GM18507 (cell line): ENCODE results near the gene CGGBP1.
"Not testable (repeated sequence)": the region's sequence is repeated elsewhere in the genome, so short reads cannot be mapped to it uniquely, and the experiment has no call there.

Experiments used
- DNase-seq: peaks from one replicate; pipeline ENCODE4 v3.0.0; 2011; ENCODE audit warnings: low read depth; ENCODE audit not compliant: insufficient read length; ENCODE audit errors: extremely low spot score
- FAIRE-seq: peaks from 2 replicates; lab custom pipeline; 2011; peaks lifted over from hg19 to GRCh38; lab: Jason Lieb, UNC

The CGGBP1 gene

DNA sequence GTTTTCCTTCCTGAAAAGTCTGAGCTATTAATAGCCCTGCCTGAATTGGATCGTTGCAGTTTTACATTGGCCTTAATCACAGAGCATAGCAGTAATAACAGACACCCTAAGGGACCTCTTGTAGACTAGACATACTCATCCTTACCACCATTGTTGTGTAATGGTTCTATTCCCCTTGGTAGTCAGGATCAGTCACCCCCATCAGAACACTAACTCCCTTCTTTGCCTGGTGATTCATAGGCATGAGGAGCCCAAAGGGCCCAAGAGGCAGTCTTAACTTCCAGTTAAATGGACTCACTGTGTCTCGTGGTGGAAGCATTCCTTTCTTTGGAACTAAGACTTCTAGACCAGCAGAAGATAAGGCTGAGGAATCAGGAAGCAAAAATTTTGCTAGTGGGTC, 20.2 kb downstream of the CGGBP1 start:
- FAIRE-seq (no peak), DNase-seq (no peak)

DNA sequence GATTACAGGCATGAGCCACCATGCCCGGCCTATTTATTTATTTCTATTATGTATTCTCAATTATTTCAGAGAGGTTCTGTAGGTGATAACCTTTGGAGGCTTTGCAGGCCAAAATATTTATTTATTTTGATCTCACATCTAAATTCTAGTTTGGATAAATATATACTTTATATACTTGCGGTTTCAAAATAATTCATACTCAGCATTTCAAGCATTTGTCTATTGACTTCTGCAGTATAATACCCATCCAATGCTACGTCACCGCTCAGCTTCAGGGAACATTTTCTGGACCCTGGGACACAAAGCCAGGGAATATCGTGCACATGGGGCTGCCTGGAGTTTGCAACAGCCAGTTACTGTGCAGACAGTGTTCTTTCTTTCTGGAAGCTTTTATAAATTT, 22.6 kb downstream of the CGGBP1 start:
- DNase-seq (no peak), FAIRE-seq (no peak)

DNA sequence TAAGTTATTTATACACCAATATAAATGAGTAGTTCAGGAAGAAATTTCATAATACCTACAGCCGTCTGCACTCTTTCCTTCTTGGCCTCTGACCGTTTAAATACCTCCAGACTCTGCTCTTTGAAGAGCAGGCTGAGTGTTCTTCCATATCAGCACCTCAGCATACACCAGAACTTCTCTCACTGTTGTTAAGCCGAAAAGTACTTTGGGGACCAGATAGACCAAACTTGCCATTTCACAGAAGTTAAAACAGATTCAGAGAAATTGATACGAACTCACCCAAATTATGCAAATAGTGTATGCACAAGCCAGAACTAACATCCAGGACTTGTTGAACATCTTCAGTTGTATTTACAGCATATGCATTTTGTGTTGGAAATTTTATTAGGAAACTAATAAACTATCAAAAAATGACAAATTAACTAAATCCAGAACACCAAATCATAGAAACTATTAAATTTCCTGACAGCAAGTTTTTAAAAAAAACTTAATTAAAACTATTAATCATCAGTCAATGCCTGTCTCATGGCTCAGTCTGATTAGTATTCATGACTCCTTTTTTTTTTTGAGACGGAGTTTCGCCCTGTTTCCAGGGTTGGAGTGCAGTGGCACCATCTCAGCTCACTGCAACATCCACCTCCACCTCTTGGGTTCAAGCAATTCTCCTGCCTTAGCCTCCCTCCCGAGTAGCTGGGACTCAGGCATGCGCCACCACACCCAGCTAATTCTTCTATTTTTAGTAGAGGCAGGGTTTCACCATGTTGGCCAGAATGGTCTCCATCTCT, 24.1 kb downstream of the CGGBP1 start:
- DNase-seq (no peak), FAIRE-seq (no peak)

DNA sequence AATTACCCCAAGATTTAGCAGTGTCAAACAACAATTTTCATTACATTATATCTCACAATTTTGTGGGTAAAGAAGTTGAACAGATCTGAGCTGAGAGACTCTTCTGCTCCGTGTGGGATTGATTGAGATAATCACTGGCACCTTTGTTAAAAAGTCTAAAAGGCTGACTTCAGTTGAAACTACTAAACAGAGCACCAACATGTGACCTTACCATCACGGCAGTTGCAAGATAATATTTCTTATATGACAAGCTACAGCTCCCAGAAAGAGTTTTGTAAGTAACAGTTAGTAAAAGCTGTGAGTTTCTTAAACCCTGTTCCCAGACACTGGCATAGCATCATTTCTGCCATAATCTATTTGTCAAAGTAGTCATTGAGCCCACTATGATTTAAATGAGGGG, 25.0 kb downstream of the CGGBP1 start:
- DNase-seq (no peak), FAIRE-seq (no peak)

DNA sequence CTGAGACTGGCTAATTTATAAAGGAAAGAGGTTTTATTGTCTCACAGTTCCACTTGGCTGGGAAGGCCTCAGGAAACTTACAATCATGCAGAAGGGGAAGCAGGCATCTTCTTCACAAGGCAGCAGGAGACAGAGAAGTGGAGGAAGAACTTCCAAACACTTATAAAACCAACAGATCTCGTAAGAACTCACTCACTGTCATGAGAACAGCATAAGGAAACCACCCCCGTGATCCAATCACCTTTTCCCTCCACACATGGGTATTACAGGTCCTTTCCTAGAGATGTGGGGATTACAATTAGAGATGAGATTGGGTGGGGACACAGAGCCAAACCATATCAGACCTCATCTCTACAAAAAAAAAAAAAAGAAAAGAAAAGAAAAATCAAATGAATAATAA, 25.7 kb downstream of the CGGBP1 start:
- DNase-seq (no peak), FAIRE-seq (no peak)

DNA sequence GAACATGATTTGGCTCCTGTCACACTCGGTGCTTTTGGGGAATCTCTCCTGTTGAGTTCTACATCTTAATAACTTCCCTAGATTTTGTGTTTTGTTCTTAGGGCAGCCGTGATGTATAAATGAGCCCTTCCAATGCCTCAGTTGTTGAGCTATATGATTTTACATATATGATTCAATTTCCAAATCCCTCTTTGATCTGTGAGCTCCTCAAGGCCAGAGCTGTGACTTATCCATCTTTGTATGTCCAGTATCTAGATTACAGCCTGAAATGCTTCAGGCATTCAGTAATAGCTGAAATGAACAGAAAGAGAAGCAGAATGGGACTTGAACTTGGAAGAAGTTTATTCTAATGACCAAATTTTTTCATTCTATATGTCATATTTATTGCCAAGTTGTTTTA, 26.6 kb downstream of the CGGBP1 start:
- DNase-seq (no peak), FAIRE-seq (peak; percentile 36)

DNA sequence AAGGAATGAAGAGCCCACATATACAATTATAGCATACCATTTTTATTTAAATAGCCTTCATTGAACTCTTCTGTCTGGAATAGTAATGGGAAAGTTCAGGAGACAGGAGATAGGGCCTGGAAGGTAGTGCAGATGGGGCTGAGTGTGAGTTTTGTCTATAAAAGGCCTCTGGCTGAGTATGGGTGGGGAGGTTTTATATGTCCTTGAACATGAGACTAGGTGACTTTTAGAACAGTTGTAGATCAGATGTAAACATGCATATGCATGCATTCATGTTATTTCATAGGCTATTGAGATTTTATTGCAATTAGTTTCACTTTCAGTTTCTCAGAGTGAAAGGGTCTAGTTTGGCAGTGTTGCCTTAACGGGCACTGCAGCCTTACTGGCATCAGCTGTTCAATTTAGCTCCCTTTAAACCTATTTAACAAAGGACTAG, 27.1 kb downstream of the CGGBP1 start:
- DNase-seq (peak; percentile 3), FAIRE-seq (peak; percentile 86)

DNA sequence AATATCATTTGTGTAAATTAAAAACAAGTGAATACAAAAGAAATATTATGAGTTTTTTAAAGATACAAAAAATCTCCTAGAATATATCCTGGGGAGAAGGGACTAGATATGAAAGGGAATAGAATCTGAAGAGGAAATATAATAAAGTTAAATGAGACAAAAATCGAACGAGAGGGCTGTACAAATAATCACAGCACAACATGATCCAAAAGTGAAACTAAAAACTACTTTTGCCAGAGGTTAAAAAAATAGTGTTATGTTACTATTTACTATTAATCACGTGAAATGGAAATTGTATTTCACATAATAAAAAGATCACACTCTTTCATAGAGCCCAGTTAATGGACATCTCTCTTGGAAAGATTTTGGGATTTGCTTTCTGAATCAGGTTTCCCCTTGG, 28.6 kb downstream of the CGGBP1 start:
- FAIRE-seq (no peak), DNase-seq (no peak)

DNA sequence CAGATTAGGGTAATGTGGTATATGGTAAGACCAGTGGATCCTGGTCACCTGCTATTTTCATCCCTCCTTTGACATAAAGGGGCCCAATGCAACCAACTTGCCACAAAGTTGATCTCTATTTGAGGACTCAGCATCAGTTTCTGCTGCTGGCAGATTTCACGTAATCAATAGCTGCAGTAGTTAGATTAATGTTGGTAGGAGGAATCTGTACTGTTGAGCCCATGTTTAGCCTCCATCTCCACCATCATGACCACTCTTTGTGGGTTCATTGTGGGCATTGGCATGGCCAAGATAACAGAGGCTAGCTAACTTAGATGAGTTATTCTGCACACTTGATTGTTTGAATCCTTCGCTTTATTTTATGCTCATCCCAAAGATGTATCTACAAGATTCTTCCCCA, 29.9 kb downstream of the CGGBP1 start:
- no peak for DNase-seq
- no peak for FAIRE-seq

DNA sequence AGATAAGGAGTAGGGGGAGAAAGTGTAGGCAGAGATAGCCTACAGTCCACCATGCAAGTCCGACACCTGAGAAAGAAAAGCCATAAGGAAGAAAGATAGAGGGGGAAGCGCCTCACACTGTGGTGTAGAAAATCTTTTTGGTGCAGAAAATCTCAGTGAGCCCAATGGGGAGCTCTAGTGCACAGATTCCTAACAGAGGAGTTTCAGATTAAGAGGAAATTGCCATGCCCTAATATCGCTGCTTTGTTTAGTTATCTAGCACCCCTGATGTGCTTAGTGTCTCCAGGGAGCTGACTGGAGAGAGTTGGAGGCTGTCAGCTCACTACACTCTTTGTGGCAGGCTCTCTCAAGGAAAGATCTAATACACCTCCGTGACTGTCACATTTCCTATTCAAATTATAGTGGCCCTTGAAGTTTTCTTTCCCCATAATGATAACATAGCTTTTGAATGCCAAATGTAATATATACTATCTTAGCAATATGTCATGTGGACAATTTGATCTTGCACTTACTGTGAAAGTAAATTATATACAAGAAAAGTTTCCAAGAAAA, 33.7 kb downstream of the CGGBP1 start:
- FAIRE-seq = no peak
- no peak for DNase-seq

DNA sequence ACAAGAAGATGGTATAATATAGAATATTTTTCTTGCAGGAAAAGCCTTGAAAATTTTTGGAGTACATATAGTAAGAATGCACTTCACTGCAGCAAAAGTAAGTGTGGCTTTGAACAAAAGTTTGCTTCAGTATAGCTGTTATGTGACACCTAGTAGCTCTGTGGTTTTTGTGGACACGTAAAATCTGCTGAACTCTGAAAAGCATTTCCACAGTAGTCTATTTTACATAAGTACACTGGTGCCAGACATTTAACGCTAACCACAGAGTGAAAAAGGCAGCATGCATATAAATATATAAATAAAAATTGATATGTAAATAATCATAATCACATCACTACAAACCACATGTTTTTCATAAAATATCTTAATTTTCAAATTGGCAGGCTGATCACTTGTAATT, 39.8 kb downstream of the CGGBP1 start:
- no peak for FAIRE-seq

DNA sequence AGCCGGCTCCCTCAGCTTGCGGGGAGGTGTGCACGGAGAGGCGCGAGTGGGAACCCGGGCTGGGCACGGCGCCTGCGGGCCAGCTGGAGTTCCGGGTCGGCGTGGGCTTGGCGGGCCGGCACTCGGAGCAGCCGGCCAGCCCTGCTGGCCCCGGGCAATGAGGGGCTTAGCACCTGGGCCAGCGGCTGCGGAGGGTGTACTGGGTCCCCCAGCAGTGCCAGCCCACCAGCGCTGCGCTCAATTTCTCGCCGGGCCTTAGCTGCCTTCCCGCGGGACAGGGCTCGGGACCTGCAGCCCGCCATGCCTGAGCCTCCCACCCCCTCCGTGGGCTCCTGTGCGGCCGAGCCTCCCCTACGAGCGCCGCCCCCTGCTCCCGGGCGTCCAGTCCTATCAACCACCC, 43.1 kb downstream of the CGGBP1 start:
- not testable (repeated sequence) for DNase-seq, FAIRE-seq

More for the DNA sequence above, 39.8 kb downstream of the CGGBP1 start:
- no peak for DNase-seq

DNA sequence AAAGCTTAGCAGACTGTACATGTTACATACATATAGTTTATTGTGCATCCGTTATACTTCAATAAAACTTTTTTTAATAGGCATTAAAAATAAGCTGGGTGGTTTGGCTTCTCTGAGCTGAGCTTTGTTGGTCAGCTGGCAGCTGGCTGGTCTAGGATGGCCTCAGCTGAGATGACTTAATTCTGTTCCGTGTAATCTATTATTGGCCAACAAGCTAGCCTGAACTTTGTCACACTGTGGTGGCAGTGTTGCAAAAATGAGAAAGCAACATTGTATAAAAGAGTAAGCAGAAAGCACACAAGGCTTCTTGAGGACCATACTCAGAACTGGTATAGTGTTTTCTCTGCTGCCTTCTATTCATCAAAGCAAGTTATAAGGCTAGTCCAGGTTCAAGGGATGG, 45.2 kb downstream of the CGGBP1 start:
- FAIRE-seq (no peak), DNase-seq (no peak)

DNA sequence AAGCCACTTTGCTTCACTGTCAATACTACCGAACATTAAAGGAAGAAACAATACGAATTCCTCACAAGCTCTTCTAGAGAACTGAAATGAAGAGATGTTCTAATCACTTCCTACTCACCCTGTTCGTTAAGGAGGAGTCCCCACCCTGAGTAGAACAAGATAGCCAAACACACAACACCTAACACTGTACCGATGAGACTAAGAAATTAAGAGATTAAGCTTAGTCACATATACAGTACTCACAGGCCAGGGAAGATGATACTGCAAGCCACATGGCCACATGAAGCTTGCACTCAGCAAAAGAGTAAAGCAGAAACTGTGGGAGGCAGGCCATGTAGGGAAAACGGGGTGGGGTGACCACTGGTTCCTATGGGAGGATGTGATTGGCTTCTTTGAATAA, 48.0 kb downstream of the CGGBP1 start:
- DNase-seq (no peak), FAIRE-seq (no peak)

DNA sequence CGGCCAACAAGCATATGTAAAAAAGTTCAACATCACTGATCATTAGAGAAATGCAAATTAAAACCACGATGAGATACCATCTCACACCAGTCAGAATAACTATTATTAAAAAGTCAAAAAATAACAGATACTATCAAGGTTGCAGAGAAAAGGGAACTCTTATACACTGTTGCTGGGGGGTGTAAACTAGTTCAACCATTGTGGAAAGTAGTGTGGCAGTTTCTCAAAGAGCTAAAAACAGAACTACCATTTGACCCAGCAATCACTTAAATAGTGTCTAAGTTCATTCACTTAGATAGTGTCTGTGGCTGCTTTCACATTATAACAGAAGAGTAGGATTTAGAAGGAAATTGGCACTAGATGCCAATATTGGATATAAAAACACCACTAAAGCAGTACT, 49.7 kb downstream of the CGGBP1 start:
- DNase-seq = no peak
- no peak for FAIRE-seq

DNA sequence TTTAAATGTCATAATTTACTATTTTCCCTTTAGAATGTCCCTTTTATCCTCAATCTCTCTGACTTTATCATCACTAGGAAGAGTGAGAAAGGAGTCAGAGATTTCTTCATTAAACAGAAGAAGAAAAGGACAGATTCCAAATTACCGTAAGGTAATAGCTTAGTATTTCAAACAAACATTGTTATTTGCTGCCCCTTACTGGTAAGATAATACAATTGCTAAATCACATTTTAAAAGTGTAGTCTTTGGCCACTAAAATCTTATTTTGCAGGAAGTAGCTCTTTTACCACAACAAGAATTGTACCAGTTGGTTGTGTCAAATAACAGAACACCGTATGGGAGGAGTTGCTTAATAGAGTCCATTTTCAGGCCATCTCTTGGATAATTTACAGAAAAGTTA, 53.7 kb downstream of the CGGBP1 start:
- peak; percentile 67 for FAIRE-seq
- no peak for DNase-seq

DNA sequence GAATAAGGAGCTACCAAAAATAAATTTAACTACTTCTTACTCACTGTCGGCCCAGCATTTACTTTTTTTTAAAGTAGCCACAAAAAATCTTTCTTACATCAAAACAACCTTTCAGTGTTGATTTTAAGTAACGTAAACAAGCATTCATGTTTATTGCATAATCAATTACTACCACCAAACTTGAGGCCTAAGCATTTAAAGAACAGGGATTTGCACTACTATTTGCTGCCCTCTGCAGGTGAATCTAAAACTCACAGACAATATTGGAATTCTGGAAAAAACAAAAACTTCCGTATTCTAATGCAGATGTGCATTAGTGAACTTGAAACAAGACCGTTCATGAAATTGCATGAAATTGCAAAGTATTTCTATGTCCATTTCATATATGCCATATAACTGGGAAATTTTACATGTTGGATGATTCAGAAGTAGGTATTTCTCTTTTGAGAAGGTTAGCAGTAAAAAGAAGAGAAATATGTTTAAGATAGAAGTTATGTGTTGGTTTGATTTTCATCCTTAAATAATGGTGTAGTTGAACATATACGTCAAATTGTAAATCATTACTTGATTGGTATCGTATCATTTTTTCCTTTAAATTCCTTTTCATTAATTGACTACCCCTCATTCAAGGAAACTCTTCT, 55.6 kb downstream of the CGGBP1 start:
- peak; percentile 81 for FAIRE-seq
- DNase-seq = no peak

DNA sequence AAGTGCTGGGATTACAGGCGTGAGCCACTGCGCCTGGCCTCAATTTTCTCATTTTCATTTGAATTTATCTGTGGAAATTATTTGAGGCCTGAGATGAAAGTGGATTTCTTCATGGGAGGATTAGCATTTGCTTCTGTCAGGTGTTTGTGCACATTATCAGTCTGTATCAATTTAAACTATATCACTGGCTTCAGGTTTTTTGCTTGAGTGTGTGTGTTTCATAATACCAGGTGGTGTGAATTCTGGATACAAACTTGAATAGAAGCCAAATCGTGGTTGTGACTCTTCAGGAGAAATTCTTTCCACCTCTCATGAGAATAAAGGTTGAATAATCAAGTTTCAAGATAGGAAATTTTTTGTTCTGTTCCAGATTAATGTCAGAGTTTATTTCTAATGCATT, 56.4 kb downstream of the CGGBP1 start:
- no peak for FAIRE-seq

More for the DNA sequence above, 56.4 kb downstream of the CGGBP1 start:
- no peak for DNase-seq
